Liver (tissue), 9 donors: Measurements from ENCODE around the gene MAPKAP1. TPM values are rescaled to one million over a fixed set of nuclear protein-coding genes. Genes with fewer than 3 reads are reported as not detected.
"Not testable (repeated sequence)": the region's sequence is repeated elsewhere in the genome, so short reads cannot be mapped to it uniquely, and the experiment has no call there.

ENCODE experiments used
- DNase-seq: peaks from one replicate; pipeline ENCODE4 v3.0.0-alpha.2; 2017; ENCODE audit warnings: low spot score
- H3K27ac ChIP-seq, 2 donors: one replicate each; pipeline ENCODE4 v1.7.0; 2013; ENCODE audit warnings: inconsistent platforms in 2 of 2, low read length in 2 of 2, control low read depth in 1 of 2, low read depth in 1 of 2, mild to moderate bottlenecking in 1 of 2
- H3K27me3 ChIP-seq, 4 donors: one replicate each; pipeline versions ENCODE4 v1.6.1 to v1.7.0; 2013; ENCODE audit warnings: low read length in 3 of 4, inconsistent platforms in 1 of 4, mild to moderate bottlenecking in 1 of 4, moderate library complexity in 1 of 4; ENCODE audit not compliant: control insufficient read depth in 4 of 4, insufficient read depth in 4 of 4
- H3K36me3 ChIP-seq, 4 donors: one replicate each; pipeline versions ENCODE4 v1.6.1 to v1.7.0; 2013; ENCODE audit warnings: low read length in 3 of 4, mild to moderate bottlenecking in 3 of 4, low read depth in 1 of 4, moderate library complexity in 1 of 4; ENCODE audit not compliant: control insufficient read depth in 4 of 4, insufficient read depth in 3 of 4
- H3K4me1 ChIP-seq, 4 donors: one replicate each; pipeline versions ENCODE4 v1.6.1 to v1.7.0; 2013; ENCODE audit warnings: low read length in 3 of 4, mild to moderate bottlenecking in 3 of 4, moderate library complexity in 1 of 4; ENCODE audit not compliant: control insufficient read depth in 4 of 4, insufficient read depth in 4 of 4
- H3K4me3 ChIP-seq, 3 donors: one replicate each; pipeline versions ENCODE4 v1.6.1 to v1.7.0; 2013; ENCODE audit warnings: low read length in 3 of 3, control low read depth in 1 of 3, low read depth in 1 of 3, mild to moderate bottlenecking in 1 of 3
- H3K9ac ChIP-seq, 2 donors: one replicate each; pipeline ENCODE4 v1.7.0; 2013; ENCODE audit warnings: low read length in 2 of 2, mild to moderate bottlenecking in 2 of 2, moderate library complexity in 2 of 2, control low read depth in 1 of 2, low read depth in 1 of 2
- H3K9me3 ChIP-seq, 4 donors: one replicate each; pipeline versions ENCODE4 v1.6.1 to v1.7.0; 2013; ENCODE audit warnings: low read length in 3 of 4; ENCODE audit not compliant: control insufficient read depth in 4 of 4
- EGR1 ChIP-seq, 2 donors: IDR thresholded peaks; 2 replicates each; pipeline ENCODE4 v1.6.1; 2016 to 2018; ENCODE audit warnings: antibody characterized with exemption in 2 of 2, low read depth in 2 of 2
- FOXA1 ChIP-seq: IDR thresholded peaks from 2 replicates; pipeline ENCODE4 v1.6.1; 2016; ENCODE audit warnings: antibody characterized with exemption
- FOXA2 ChIP-seq: IDR thresholded peaks from 2 replicates; pipeline ENCODE4 v1.6.1; 2016; ENCODE audit warnings: antibody characterized with exemption
- GABPA ChIP-seq, 2 donors: IDR thresholded peaks in 1 of 2; conservative IDR thresholded peaks in 1 of 2; 2 replicates each; pipeline ENCODE4 v1.6.1; 2016; ENCODE audit warnings: antibody characterized with exemption in 2 of 2, mild to moderate bottlenecking in 1 of 2, moderate library complexity in 1 of 2
- HNF4G ChIP-seq: IDR thresholded peaks from 2 replicates; pipeline ENCODE4 v1.6.1; 2016; ENCODE audit warnings: antibody characterized with exemption
- JUND ChIP-seq, 2 donors: IDR thresholded peaks; 2 replicates each; pipeline ENCODE4 v1.6.1; 2016; ENCODE audit warnings: antibody characterized with exemption in 2 of 2
- NR2F2 ChIP-seq: IDR thresholded peaks from 2 replicates; pipeline ENCODE4 v1.6.1; 2016; ENCODE audit warnings: antibody characterized with exemption
- RXRA ChIP-seq, 2 donors: IDR thresholded peaks; 2 replicates each; pipeline ENCODE4 v1.6.1; 2017 to 2018; ENCODE audit warnings: antibody characterized with exemption in 2 of 2, mild to moderate bottlenecking in 1 of 2
- SP1 ChIP-seq: IDR thresholded peaks from 2 replicates; pipeline ENCODE4 v1.6.1; 2018; ENCODE audit warnings: antibody characterized with exemption, mild to moderate bottlenecking
- TAF1 ChIP-seq: conservative IDR thresholded peaks from 2 replicates; pipeline ENCODE4 v1.6.1; 2016; ENCODE audit warnings: antibody characterized with exemption, mild to moderate bottlenecking
- YY1 ChIP-seq: IDR thresholded peaks from 2 replicates; pipeline ENCODE4 v1.6.1; 2016; ENCODE audit warnings: antibody characterized with exemption, mild to moderate bottlenecking
- WGBS: extraction: QIAGEN DNeasy Blood & Tissue Kit; methylation state at CpG from one replicate; pipeline ENCODE4 v1.1.7; 2013; 5-methylcytosine and 5-hydroxymethylcytosine counted together
- polyA plus RNA-seq, 2 donors: library from polyadenylated mRNA; stranded (reverse) in 1 of 2; unstranded in 1 of 2; fragments of 200-250 nt in 1 of 2; fragments of >200 nt in 1 of 2; fragmentation: Nextera tagmentation in 1 of 2; extraction: Ambion mirVana in 1 of 2; gene quantifications; one replicate each; pipeline versions ENCODE4 v1.2.1 to v1.2.3, GENCODE V29; 2013 to 2015
- total RNA-seq, 2 donors: library from RNA; depleted of rRNA; stranded (reverse); fragments of >200 nt; gene quantifications; one replicate each; pipeline ENCODE4 v1.2.3, GENCODE V29; 2014
- TF ChIP-seq, protein P1 (sequence below): IDR thresholded peaks from 2 replicates; pipeline ENCODE4 v1.6.1; 2016; ENCODE audit warnings: antibody characterized with exemption, mild to moderate bottlenecking
- TF ChIP-seq, protein P2 (sequence below): IDR thresholded peaks from 2 replicates; pipeline ENCODE4 v1.6.1; 2016; ENCODE audit warnings: antibody characterized with exemption
- TF ChIP-seq, protein P3 (sequence below): IDR thresholded peaks from 2 replicates; pipeline ENCODE4 v1.6.1; 2016; ENCODE audit warnings: antibody characterized with exemption
- TF ChIP-seq, protein P4 (sequence below): IDR thresholded peaks from 2 replicates; pipeline ENCODE4 v1.6.1; 2016; ENCODE audit warnings: antibody characterized with exemption
- donor health status: healthy.
- donor health status: healthy.
- donor health status: healthy.
- donor health status: healthy.
- donor health status: healthy.

MAPKAP1 gene
- total and polyA plus RNA-seq, 4 donors: 23.6 to 55.9 (median 32.7) TPM

DNA sequence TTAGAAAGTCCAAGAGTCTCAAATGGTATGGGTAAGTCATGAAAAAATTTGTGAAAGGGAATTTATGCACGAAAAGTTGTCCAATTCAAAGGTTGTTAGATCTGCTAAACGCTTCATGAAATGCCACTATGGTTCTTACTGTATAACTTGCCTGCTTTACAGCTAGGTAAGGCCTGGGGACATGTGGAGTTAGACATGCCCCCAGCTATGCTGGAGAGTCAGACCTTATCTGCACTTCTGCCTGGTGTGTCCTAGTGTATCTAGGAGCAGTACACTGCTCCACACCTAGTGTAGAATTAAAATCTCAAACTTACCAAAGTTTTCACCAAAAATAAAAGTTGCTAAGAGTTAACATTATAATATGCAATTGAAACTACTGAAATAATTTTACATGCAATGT is 136.8 kb downstream of the MAPKAP1 start (continued):
- TF ChIP-seq, protein P1, sequence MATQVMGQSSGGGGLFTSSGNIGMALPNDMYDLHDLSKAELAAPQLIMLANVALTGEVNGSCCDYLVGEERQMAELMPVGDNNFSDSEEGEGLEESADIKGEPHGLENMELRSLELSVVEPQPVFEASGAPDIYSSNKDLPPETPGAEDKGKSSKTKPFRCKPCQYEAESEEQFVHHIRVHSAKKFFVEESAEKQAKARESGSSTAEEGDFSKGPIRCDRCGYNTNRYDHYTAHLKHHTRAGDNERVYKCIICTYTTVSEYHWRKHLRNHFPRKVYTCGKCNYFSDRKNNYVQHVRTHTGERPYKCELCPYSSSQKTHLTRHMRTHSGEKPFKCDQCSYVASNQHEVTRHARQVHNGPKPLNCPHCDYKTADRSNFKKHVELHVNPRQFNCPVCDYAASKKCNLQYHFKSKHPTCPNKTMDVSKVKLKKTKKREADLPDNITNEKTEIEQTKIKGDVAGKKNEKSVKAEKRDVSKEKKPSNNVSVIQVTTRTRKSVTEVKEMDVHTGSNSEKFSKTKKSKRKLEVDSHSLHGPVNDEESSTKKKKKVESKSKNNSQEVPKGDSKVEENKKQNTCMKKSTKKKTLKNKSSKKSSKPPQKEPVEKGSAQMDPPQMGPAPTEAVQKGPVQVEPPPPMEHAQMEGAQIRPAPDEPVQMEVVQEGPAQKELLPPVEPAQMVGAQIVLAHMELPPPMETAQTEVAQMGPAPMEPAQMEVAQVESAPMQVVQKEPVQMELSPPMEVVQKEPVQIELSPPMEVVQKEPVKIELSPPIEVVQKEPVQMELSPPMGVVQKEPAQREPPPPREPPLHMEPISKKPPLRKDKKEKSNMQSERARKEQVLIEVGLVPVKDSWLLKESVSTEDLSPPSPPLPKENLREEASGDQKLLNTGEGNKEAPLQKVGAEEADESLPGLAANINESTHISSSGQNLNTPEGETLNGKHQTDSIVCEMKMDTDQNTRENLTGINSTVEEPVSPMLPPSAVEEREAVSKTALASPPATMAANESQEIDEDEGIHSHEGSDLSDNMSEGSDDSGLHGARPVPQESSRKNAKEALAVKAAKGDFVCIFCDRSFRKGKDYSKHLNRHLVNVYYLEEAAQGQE: no peak
- no peak for TF ChIP-seq YY1
- TF ChIP-seq HNF4G: no peak
- TF ChIP-seq, protein P2, sequence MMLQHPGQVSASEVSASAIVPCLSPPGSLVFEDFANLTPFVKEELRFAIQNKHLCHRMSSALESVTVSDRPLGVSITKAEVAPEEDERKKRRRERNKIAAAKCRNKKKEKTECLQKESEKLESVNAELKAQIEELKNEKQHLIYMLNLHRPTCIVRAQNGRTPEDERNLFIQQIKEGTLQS: no peak

DNA sequence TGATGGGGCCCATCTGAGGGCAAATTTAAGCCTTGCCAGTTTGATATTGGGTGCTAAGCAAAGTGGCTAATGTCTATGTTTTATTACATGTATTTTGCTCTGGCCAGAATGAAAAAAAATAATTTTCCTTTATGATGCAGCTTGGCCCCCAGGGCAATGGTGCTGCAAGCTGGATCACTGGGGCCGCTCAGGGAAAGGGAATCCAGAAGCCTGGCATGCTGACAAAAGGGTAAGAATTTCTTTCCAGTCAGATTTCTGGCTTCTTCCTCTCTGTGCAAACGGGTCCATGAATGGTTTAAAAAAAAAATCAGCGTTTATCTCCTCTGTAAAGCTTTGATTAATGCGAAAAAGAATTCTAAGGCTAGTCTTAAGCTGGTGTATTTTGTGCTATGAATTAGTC is 138.4 kb downstream of the MAPKAP1 start:
- H3K4me1 ChIP-seq: peaks cover 0 to 2% (median 0%) of the 10 kb centered on the region in 4 donors

DNA sequence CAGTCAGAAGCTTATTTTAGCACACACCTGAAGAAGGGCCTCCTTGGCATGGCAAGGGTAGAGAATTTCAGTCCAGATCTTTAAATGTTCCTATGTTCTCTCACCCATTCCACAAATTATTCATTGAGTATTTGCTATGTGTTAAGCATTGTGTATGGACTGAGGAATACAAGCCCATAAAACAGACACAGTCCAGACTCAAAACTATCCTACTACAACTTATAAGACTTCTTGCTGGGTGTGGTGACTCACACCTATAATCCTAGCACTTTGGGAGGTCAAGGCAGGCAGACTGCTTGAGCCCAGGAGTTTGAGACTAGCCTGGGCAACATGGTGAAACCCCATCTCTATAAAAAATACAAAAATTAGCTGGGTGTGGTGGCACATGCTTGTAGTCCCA is 141.0 kb downstream of the MAPKAP1 start:
- H3K4me1 ChIP-seq, H3K36me3 ChIP-seq, H3K9ac ChIP-seq, DNase-seq, H3K9me3 ChIP-seq, H3K4me3 ChIP-seq, H3K27ac ChIP-seq, H3K27me3 ChIP-seq: not testable (repeated sequence)

More for the DNA sequence above, 138.4 kb downstream of the MAPKAP1 start:
- H3K36me3 ChIP-seq: no peaks in the 10 kb centered on the region
- H3K27ac ChIP-seq: no peak overlapping the region
- H3K4me3 ChIP-seq: no peak overlapping the region
- DNase-seq: no peak
- WGBS: 85% methylated on average over 4 of the region's 4 CpGs
- H3K27me3 ChIP-seq: no peaks in the 10 kb centered on the region
- no peak overlapping the region for H3K9ac ChIP-seq
- no peaks in the 10 kb centered on the region for H3K9me3 ChIP-seq
- TF ChIP-seq JUND (IDR thresholded peaks at IDR 0.05): no peak
- TF ChIP-seq, protein P1: no peak
- no peak for TF ChIP-seq YY1
- TF ChIP-seq EGR1 (IDR thresholded peaks at IDR 0.05; ENCODE audit: low read depth in 2 of 2): no peak
- TF ChIP-seq, protein P2: no peak
- no peak for TF ChIP-seq SP1
- TF ChIP-seq FOXA1: no peak
- no peak for TF ChIP-seq GABPA (IDR thresholded peaks at IDR 0.05 in 1 of 2, conservative IDR thresholded peaks at IDR 0.05 in 1 of 2)
- TF ChIP-seq, protein P3, sequence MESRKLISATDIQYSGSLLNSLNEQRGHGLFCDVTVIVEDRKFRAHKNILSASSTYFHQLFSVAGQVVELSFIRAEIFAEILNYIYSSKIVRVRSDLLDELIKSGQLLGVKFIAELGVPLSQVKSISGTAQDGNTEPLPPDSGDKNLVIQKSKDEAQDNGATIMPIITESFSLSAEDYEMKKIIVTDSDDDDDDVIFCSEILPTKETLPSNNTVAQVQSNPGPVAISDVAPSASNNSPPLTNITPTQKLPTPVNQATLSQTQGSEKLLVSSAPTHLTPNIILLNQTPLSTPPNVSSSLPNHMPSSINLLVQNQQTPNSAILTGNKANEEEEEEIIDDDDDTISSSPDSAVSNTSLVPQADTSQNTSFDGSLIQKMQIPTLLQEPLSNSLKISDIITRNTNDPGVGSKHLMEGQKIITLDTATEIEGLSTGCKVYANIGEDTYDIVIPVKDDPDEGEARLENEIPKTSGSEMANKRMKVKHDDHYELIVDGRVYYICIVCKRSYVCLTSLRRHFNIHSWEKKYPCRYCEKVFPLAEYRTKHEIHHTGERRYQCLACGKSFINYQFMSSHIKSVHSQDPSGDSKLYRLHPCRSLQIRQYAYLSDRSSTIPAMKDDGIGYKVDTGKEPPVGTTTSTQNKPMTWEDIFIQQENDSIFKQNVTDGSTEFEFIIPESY: no peak
- TF ChIP-seq NR2F2: no peak
- no peak for TF ChIP-seq TAF1
- TF ChIP-seq FOXA2: no peak
- no peak for TF ChIP-seq RXRA (IDR thresholded peaks at IDR 0.05)
- TF ChIP-seq HNF4G: no peak
- TF ChIP-seq, protein P4, sequence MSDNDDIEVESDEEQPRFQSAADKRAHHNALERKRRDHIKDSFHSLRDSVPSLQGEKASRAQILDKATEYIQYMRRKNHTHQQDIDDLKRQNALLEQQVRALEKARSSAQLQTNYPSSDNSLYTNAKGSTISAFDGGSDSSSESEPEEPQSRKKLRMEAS: no peak
